Activated naive CD4-positive, alpha-beta T cell treated with anti-CD3 and anti-CD28 coated beads for 36 hours (primary cell): ENCODE results near the gene SPDYC. TPM values are rescaled to one million over a fixed set of nuclear protein-coding genes. Genes with fewer than 3 reads are reported as not detected.
A peak's percentile ranks its signal among the peaks of the same experiment; 100 is the strongest.
"Not testable (repeated sequence)": the region's sequence is repeated elsewhere in the genome, so short reads cannot be mapped to it uniquely, and the experiment has no call there.

ENCODE experiments used
- CTCF ChIA-PET: fragments of 350-600 bp; sonication (Branson Sonifier 250); formaldehyde crosslinking; loops from one replicate; lab custom pipeline; 2021; ENCODE audit warnings: antibody characterized with exemption; lab: Charles Lee
- DNase-seq: peaks from one replicate; pipeline ENCODE4 v3.0.0-alpha.2; 2020
- H3K27ac Mint-ChIP-seq: one replicate; pipeline ENCODE4 v1.8.0; 2021; ENCODE audit warnings: mild to moderate bottlenecking, mixed read lengths
- H3K27me3 Mint-ChIP-seq: one replicate; pipeline ENCODE4 v1.8.0; 2021; ENCODE audit warnings: low read depth, mixed read lengths
- H3K36me3 Mint-ChIP-seq: one replicate; pipeline ENCODE4 v1.8.0; 2021; ENCODE audit warnings: low read depth, mixed read lengths
- H3K4me1 Mint-ChIP-seq: one replicate; pipeline ENCODE4 v1.8.0; 2021; ENCODE audit warnings: low read depth, mixed read lengths
- H3K4me3 Mint-ChIP-seq: one replicate; pipeline ENCODE4 v1.8.0; 2021; ENCODE audit warnings: mild to moderate bottlenecking, moderate library complexity, mixed read lengths
- H3K9me3 Mint-ChIP-seq: one replicate; pipeline ENCODE4 v1.8.0; 2021; ENCODE audit warnings: mixed read lengths
- intact Hi-C: fragments of 100-400 bp; cut with micrococcal nuclease; formaldehyde crosslinking; loops from one replicate; pipeline ENCODE4 v1.15.1; 2023
- total RNA-seq, 2 experiments: library from RNA; stranded (reverse); gene quantifications; one replicate each; pipeline ENCODE4 v1.2.3, GENCODE V29; 2021

Gene SPDYC
- total RNA-seq, 2 experiments from 2014 or later: not detected

- no peaks in the 10 kb centered on the region for H3K36me3 Mint-ChIP-seq
- H3K4me3 Mint-ChIP-seq: no peak overlapping the region
- H3K9me3 Mint-ChIP-seq: no peaks in the 10 kb centered on the region
- H3K4me1 Mint-ChIP-seq: no peaks in the 10 kb centered on the region
- H3K27me3 Mint-ChIP-seq: no peaks in the 10 kb centered on the region
- no peak overlapping the region for H3K27ac Mint-ChIP-seq
- intact Hi-C loops: no loop called here
- no peak for DNase-seq
- CTCF ChIA-PET: interaction anchor here (0.6 kb wide), 2 partner anchors 23 to 85 kb away, joined by 3 read pairs; partner anchors contain the start of gene SYVN1
Observed at GRCh38 chr11:65157336-65157735, 12.7 kb upstream of the SPDYC start.

GRCh38 chr11:65159012-65159411 lies 11.0 kb upstream of the SPDYC start:
- CTCF ChIA-PET: no interaction called here
- H3K4me1 Mint-ChIP-seq: no peaks in the 10 kb centered on the region
- intact Hi-C loops: no loop called here
- DNase-seq: no peak
- no peak overlapping the region for H3K27ac Mint-ChIP-seq
- no peaks in the 10 kb centered on the region for H3K9me3 Mint-ChIP-seq
- H3K27me3 Mint-ChIP-seq: no peaks in the 10 kb centered on the region
- no peak overlapping the region for H3K4me3 Mint-ChIP-seq
- H3K36me3 Mint-ChIP-seq: no peaks in the 10 kb centered on the region

GRCh38 chr11:65160643-65161042 lies 9.4 kb upstream of the SPDYC start:
- no peaks in the 10 kb centered on the region for H3K27me3 Mint-ChIP-seq
- no peak for DNase-seq
- H3K36me3 Mint-ChIP-seq: no peaks in the 10 kb centered on the region
- no peaks in the 10 kb centered on the region for H3K9me3 Mint-ChIP-seq
- no peak overlapping the region for H3K4me3 Mint-ChIP-seq
- CTCF ChIA-PET: no interaction called here
- intact Hi-C loops: no loop called here
- no peak overlapping the region for H3K27ac Mint-ChIP-seq
- H3K4me1 Mint-ChIP-seq: no peaks in the 10 kb centered on the region

GRCh38 chr11:65163684-65164083 lies 6.3 kb upstream of the SPDYC start:
- H3K36me3 Mint-ChIP-seq: no peaks in the 10 kb centered on the region
- no peak for DNase-seq
- H3K4me3 Mint-ChIP-seq: no peak overlapping the region
- H3K9me3 Mint-ChIP-seq: no peaks in the 10 kb centered on the region
- H3K27ac Mint-ChIP-seq: no peak overlapping the region
- H3K4me1 Mint-ChIP-seq: peaks cover 2% of the 10 kb centered on the region
- no peaks in the 10 kb centered on the region for H3K27me3 Mint-ChIP-seq
- intact Hi-C loops: no loop called here
- CTCF ChIA-PET: no interaction called here

- H3K4me3 Mint-ChIP-seq: no peak overlapping the region
- intact Hi-C loops: loop anchor here (2.0 kb wide), 1 partner anchor 23 kb away; no protein-coding TSS in a partner anchor
- H3K27me3 Mint-ChIP-seq: no peaks in the 10 kb centered on the region
- no peak overlapping the region for H3K27ac Mint-ChIP-seq
- no peak for DNase-seq
- H3K9me3 Mint-ChIP-seq: no peaks in the 10 kb centered on the region
- no peaks in the 10 kb centered on the region for H3K36me3 Mint-ChIP-seq
- H3K4me1 Mint-ChIP-seq: peaks cover 2% of the 10 kb centered on the region
- CTCF ChIA-PET: no interaction called here
Observed at GRCh38 chr11:65165410-65166317, 4.4 kb upstream of the SPDYC start.

GRCh38 chr11:65166893-65167292 lies 3.1 kb upstream of the SPDYC start:
- Mint-ChIP-seq H3K36me3 (no peaks in the 10 kb centered on the region), H3K9me3 (no peaks in the 10 kb centered on the region), H3K4me3 (no peak overlapping the region), H3K27me3 (no peaks in the 10 kb centered on the region), H3K27ac (no peak overlapping the region), H3K4me1 (peaks cover 2% of the 10 kb centered on the region)
- CTCF ChIA-PET: no interaction called here
- intact Hi-C loops: loop anchor here (2.0 kb wide), 1 partner anchor 24 kb away; no protein-coding TSS in a partner anchor
- no peak for DNase-seq

- intact Hi-C loops: loop anchor here (2.0 kb wide), 1 partner anchor 25 kb away; no protein-coding TSS in a partner anchor
- no peak for DNase-seq
- no peak overlapping the region for H3K4me3 Mint-ChIP-seq
- H3K36me3 Mint-ChIP-seq: no peaks in the 10 kb centered on the region
- H3K4me1 Mint-ChIP-seq: peaks cover 2% of the 10 kb centered on the region
- H3K9me3 Mint-ChIP-seq: no peaks in the 10 kb centered on the region
- no peaks in the 10 kb centered on the region for H3K27me3 Mint-ChIP-seq
- CTCF ChIA-PET: interaction anchor here (0.7 to 0.8 kb wide), 2 partner anchors 9 to 70 kb away, joined by 3 read pairs; no protein-coding TSS in a partner anchor
- no peak overlapping the region for H3K27ac Mint-ChIP-seq
Observed at GRCh38 chr11:65167656-65168055, 2.4 kb upstream of the SPDYC start.

- H3K9me3 Mint-ChIP-seq: no peaks in the 10 kb centered on the region
- H3K4me3 Mint-ChIP-seq: no peak overlapping the region
- no peaks in the 10 kb centered on the region for H3K36me3 Mint-ChIP-seq
- CTCF ChIA-PET: interaction anchor here (0.7 to 0.9 kb wide), 2 partner anchors 22 to 274 kb away, joined by 3 read pairs; no protein-coding TSS in a partner anchor
- no peaks in the 10 kb centered on the region for H3K27me3 Mint-ChIP-seq
- peaks cover 2% of the 10 kb centered on the region for H3K4me1 Mint-ChIP-seq
- peak overlapping the region; percentile 57 for H3K27ac Mint-ChIP-seq
- intact Hi-C loops: no loop called here
- DNase-seq: no peak
Observed at GRCh38 chr11:65169164-65169641, 830 bp upstream of the SPDYC start.

- no peak overlapping the region for H3K4me3 Mint-ChIP-seq
- H3K36me3 Mint-ChIP-seq: no peaks in the 10 kb centered on the region
- no peaks in the 10 kb centered on the region for H3K27me3 Mint-ChIP-seq
- no peak for DNase-seq
- peaks cover 2% of the 10 kb centered on the region for H3K4me1 Mint-ChIP-seq
- intact Hi-C loops: no loop called here
- no peak overlapping the region for H3K27ac Mint-ChIP-seq
- CTCF ChIA-PET: no interaction called here
- no peaks in the 10 kb centered on the region for H3K9me3 Mint-ChIP-seq
Observed at GRCh38 chr11:65172600-65172999, 2.6 kb downstream of the SPDYC start.

- DNase-seq, intact Hi-C loops, H3K4me3 Mint-ChIP-seq, H3K9me3 Mint-ChIP-seq, H3K4me1 Mint-ChIP-seq, H3K36me3 Mint-ChIP-seq, H3K27ac Mint-ChIP-seq, H3K27me3 Mint-ChIP-seq: not testable (repeated sequence)
- CTCF ChIA-PET: interaction anchor here (1.1 kb wide), 1 partner anchor 141 kb away, joined by 3 read pairs; no protein-coding TSS in a partner anchor
Observed at GRCh38 chr11:65174571-65175010, 4.6 kb downstream of the SPDYC start.

GRCh38 chr11:65180877-65181568 lies 11.0 kb downstream of the SPDYC start:
- no peaks in the 10 kb centered on the region for H3K9me3 Mint-ChIP-seq
- DNase-seq: peak; percentile 59
- H3K27me3 Mint-ChIP-seq: no peaks in the 10 kb centered on the region
- H3K4me3 Mint-ChIP-seq: peak overlapping the region; percentile 80
- CTCF ChIA-PET: interaction anchor here (0.7 to 3.4 kb wide), 7 partner anchors 11 to 151 kb away, joined by 3 to 15 read pairs (median 4); partner anchors contain the start of genes SPDYC and TM7SF2
- H3K36me3 Mint-ChIP-seq: no peaks in the 10 kb centered on the region
- intact Hi-C loops: loop anchor here (1.0 to 10.0 kb wide), 6 partner anchors 44 to 678 kb away; partner anchors contain the start of genes CFL1, FAU and MRPL49
- H3K4me1 Mint-ChIP-seq: peaks cover 15% of the 10 kb centered on the region
- no peak overlapping the region for H3K27ac Mint-ChIP-seq
